ENCODE data around the gene CALB2.

- no peak for TF ChIP-seq POLR2A (IDR thresholded peaks at IDR 0.05; ENCODE audit: low read depth, low read length)
- TF ChIP-seq POLR2AphosphoS5 (IDR thresholded peaks at IDR 0.05; ENCODE audit: low read depth, low read length), result no peak
Observed at GRCh38 chr16:71371237-71371636, 12.7 kb downstream of the CALB2 start.

Measured in GM12891 (cell line).